CD8-positive, alpha-beta memory T cell (primary cell): Measurements from ENCODE around the gene TMEM259. TPM values are rescaled to one million over a fixed set of nuclear protein-coding genes. Genes with fewer than 3 reads are reported as not detected.

Experiments used
- CTCF ChIA-PET: fragments of 350-600 bp; sonication (Branson Sonifier 250); formaldehyde crosslinking; loops from one replicate; lab custom pipeline; 2021; ENCODE audit warnings: antibody characterized with exemption; lab: Charles Lee
- POLR2A ChIA-PET: fragments of 350-600 bp; sonication (Branson Sonifier 250); formaldehyde crosslinking; loops from one replicate; lab custom pipeline; 2021; ENCODE audit warnings: antibody characterized with exemption; lab: Charles Lee
- DNase-seq, 5 donors: peaks; one replicate each; pipeline versions ENCODE4 v3.0.0 to v3.0.0-alpha.2; 2020 to 2022; ENCODE audit warnings: mixed read lengths in 1 of 5
- H3K27ac ChIP-seq: one replicate; pipeline ENCODE4 v1.7.0; 2013; ENCODE audit warnings: low read depth, mild to moderate bottlenecking, low read length, moderate library complexity
- H3K27me3 ChIP-seq: 2 replicates; pipeline ENCODE4 v1.7.0; 2013; ENCODE audit warnings: low read length, mild to moderate bottlenecking; ENCODE audit not compliant: insufficient read depth, poor library complexity, severe bottlenecking
- H3K36me3 ChIP-seq: 2 replicates; pipeline ENCODE4 v1.7.0; 2013; ENCODE audit warnings: mild to moderate bottlenecking, low read length, moderate library complexity; ENCODE audit not compliant: insufficient read depth
- H3K4me1 ChIP-seq: 2 replicates; pipeline ENCODE4 v1.7.0; 2013; ENCODE audit warnings: mild to moderate bottlenecking, low read length, moderate library complexity; ENCODE audit not compliant: insufficient read depth
- H3K4me3 ChIP-seq: 2 replicates; pipeline ENCODE4 v1.7.0; 2013; ENCODE audit warnings: mild to moderate bottlenecking, low read length
- H3K9me3 ChIP-seq: 2 replicates; pipeline ENCODE4 v1.7.0; 2013; ENCODE audit warnings: mild to moderate bottlenecking, low read length
- H3K27ac Mint-ChIP-seq, 8 donors: one replicate each; pipeline ENCODE4 v1.8.0; 2020 to 2021; ENCODE audit warnings: mixed read lengths in 8 of 8, mild to moderate bottlenecking in 6 of 8, inconsistent platforms in 3 of 8, moderate library complexity in 3 of 8
- H3K27me3 Mint-ChIP-seq, 2 donors: one replicate each; pipeline ENCODE4 v1.8.0; 2020 to 2021; ENCODE audit warnings: mixed read lengths in 2 of 2, mild to moderate bottlenecking in 1 of 2, moderate library complexity in 1 of 2
- H3K36me3 Mint-ChIP-seq, 3 donors: one replicate each; pipeline ENCODE4 v1.8.0; 2020 to 2021; ENCODE audit warnings: mixed read lengths in 3 of 3, inconsistent platforms in 1 of 3, mild to moderate bottlenecking in 1 of 3
- H3K4me1 Mint-ChIP-seq, 3 donors: one replicate each; pipeline ENCODE4 v1.8.0; 2020 to 2021; ENCODE audit warnings: mixed read lengths in 3 of 3, inconsistent platforms in 1 of 3, mild to moderate bottlenecking in 1 of 3
- H3K4me3 Mint-ChIP-seq, 7 donors: one replicate each; pipeline ENCODE4 v1.8.0; 2020 to 2021; ENCODE audit warnings: mixed read lengths in 7 of 7, mild to moderate bottlenecking in 6 of 7, moderate library complexity in 4 of 7, inconsistent platforms in 2 of 7
- H3K9me3 Mint-ChIP-seq, 5 donors: one replicate each; pipeline ENCODE4 v1.8.0; 2020 to 2022; ENCODE audit warnings: mixed read lengths in 5 of 5, mild to moderate bottlenecking in 3 of 5, moderate library complexity in 2 of 5, inconsistent platforms in 1 of 5
- polyA plus RNA-seq: library from polyadenylated mRNA; unstranded; fragments of 300-500 nt; fragmentation: Illumina TruSeq; gene quantifications from one replicate; pipeline ENCODE4 v1.2.3, GENCODE V29; 2021
- total RNA-seq, 2 experiments: library from RNA; stranded (reverse); gene quantifications; one replicate each; pipeline ENCODE4 v1.2.3, GENCODE V29; 2021

TMEM259 gene
- total and polyA plus RNA-seq, 3 experiments from 2014 or later, result 84.6 to 157 (median 151) TPM

DNA sequence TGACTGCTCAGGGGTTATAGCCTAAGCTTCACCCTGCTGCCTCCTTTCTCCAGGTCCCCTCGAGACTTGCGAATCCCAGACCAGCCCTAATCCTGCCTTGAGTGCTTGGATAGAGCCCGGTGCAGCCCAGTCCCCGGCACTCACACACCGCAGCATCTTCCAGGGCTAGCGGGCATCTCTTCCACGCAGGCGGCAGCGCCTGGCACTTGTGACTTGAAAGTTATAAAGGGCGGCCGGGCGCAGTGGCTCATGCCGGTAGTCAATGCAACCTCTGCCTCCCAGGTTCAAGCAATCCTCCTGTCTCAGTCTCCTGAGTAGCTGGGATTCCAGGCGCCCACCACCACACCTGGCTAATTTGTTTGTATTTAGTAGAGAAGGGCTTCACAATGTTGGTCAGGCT is 34.8 kb downstream of the TMEM259 start:
- ChIA-PET CTCF (interaction anchor here (2.9 to 5.5 kb wide), 2 partner anchors 64 to 122 kb away, joined by 29 to 116 read pairs; no protein-coding TSS in a partner anchor), POLR2A (interaction anchor here (1.7 to 2.9 kb wide), 3 partner anchors 11 to 67 kb away, joined by 3 to 24 read pairs (median 18); no protein-coding TSS in a partner anchor)
- peak in 1 of 5 donors; percentile 42 for DNase-seq
- Mint-ChIP-seq H3K27ac (peak overlapping the region in 2 of 8 donors; percentile 57 to 85), H3K4me3 (peak overlapping the region in 6 of 7 donors; percentile 26 to 94 (median 90)), H3K4me1 (peaks cover 15 to 30% (median 24%) of the 10 kb centered on the region in 3 donors), H3K36me3 (peaks cover 0 to 45% (median 0%) of the 10 kb centered on the region in 3 donors), H3K9me3 (no peaks in the 10 kb centered on the region), H3K27me3 (no peaks in the 10 kb centered on the region)
- Histone ChIP-seq H3K9me3 (no peaks in the 10 kb centered on the region), H3K27me3 (no peaks in the 10 kb centered on the region), H3K4me3 (no peak overlapping the region), H3K36me3 (no peaks in the 10 kb centered on the region), H3K27ac (no peak overlapping the region), H3K4me1 (peaks cover 18% of the 10 kb centered on the region)

DNA sequence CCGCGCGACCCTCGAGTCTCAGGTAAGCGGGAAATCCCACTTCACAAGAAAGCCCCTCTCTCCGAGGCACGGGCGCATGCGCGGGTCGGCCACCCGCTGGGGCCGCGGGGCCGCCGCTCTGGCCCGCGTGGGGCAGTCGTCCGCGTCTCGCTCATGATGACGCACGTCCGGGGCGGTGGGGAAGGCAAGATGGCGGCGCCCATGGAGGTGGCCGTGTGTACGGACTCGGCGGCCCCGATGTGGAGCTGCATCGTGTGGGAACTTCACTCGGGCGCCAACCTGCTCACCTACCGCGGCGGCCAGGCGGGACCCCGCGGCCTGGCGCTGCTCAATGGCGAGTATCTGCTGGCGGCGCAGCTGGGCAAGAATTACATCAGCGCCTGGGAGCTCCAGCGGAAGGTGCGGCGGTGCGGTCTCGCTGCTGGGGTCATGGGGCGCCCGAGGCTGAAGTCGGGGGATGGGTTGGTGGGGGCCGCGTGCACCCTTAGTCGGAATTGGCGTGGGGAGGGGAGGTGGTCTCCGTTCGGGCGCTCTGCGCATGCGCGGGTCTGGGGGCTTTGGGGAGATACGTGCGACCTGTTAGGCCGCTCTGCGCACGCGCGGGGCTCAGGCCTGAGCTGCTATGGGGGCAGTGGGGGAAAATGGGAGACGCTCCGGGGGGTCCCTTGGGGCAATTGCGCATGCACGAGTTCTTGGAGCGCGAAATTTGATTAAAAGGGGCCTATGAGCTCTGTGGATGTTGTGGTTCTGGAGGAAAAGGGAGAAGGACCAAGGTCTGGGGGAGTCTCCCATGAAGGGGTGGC is 36.6 kb downstream of the TMEM259 start, which contains the start of gene WDR18:
TSS of gene WDR18 (plus strand) at position 181 of the 803 bp plus-strand sequence. CDS start at position 190, 9 bp downstream.
- H3K36me3 Mint-ChIP-seq, result peaks cover 0 to 35% (median 0%) of the 10 kb centered on the region in 3 donors
- no peaks in the 10 kb centered on the region for H3K27me3 Mint-ChIP-seq
- H3K4me1 Mint-ChIP-seq, result peaks cover 15 to 30% (median 24%) of the 10 kb centered on the region in 3 donors
- POLR2A ChIA-PET, result interaction anchor here (0.6 to 2.9 kb wide), 23 partner anchors 11 to 621 kb away, joined by 3 to 24 read pairs (median 4); partner anchors contain the start of genes ABCA7, ARHGAP45, RNU6-2 and TMEM259
- H3K9me3 Mint-ChIP-seq, result no peaks in the 10 kb centered on the region
- peak within 1 kb of the TSS; percentile 87 for H3K27ac ChIP-seq
- peaks cover 18% of the 10 kb centered on the region for H3K4me1 ChIP-seq
- H3K27ac Mint-ChIP-seq, result peak within 1 kb of the TSS; percentile 85 to 96 (median 92)
- no peaks in the 10 kb centered on the region for H3K9me3 ChIP-seq
- peak within 1 kb of the TSS; percentile 89 to 98 (median 93) for H3K4me3 Mint-ChIP-seq
- DNase-seq, result peak; percentile 75 to 92 (median 84)
- H3K4me3 ChIP-seq, result peak within 1 kb of the TSS; percentile 76
- CTCF ChIA-PET, result interaction anchor here (0.8 to 5.5 kb wide), 25 partner anchors 11 to 260 kb away, joined by 3 to 116 read pairs (median 4); partner anchors contain the start of genes ARHGAP45, CFD, CNN2 and RNU6-2
- H3K27me3 ChIP-seq, result no peaks in the 10 kb centered on the region
- no peaks in the 10 kb centered on the region for H3K36me3 ChIP-seq

DNA sequence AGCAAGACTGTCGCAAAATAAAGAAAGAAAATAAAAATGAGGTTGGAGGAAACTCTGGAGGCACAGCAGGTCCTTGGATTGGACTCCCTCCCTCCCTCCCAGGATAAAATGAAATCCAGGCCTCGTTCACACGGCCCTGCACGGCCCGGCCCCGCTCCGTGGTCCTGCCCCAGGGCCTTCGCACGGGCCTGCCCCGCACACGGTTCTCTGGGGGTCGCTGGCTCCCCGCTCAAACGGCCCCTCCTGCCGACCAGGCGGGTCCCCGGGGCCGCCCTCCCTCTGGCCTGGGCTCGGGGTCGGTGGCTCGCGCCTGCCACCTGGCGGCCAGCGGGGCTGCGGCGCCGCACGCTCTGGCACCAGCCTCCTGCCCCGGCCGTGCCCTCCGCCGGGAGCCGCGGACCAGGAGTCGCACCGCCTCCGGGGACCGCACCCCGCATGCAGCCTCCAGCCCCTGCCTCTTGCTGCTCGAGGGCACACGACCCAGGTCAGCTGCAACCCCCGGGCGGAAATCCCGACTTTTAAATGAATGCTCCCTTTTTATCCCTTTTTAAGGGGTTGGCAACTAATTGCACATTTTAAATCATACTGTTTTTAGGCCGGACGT is 38.3 kb downstream of the TMEM259 start:
- ChIA-PET POLR2A (interaction anchor here (2.1 kb wide), 1 partner anchor 60 kb away, joined by 11 read pairs; no protein-coding TSS in a partner anchor), CTCF (interaction anchor here (0.7 to 5.5 kb wide), 14 partner anchors 14 to 213 kb away, joined by 3 to 116 read pairs (median 6); partner anchors contain the start of genes CFD, RNU6-2 and TMEM259)
- Mint-ChIP-seq H3K36me3 (peaks cover 0 to 24% (median 0%) of the 10 kb centered on the region in 3 donors), H3K4me3 (peak overlapping the region in 5 of 7 donors; percentile 17 to 38 (median 34)), H3K27me3 (no peaks in the 10 kb centered on the region), H3K9me3 (no peaks in the 10 kb centered on the region), H3K27ac (peak overlapping the region in 4 of 8 donors; percentile 38 to 74 (median 54)), H3K4me1 (peaks cover 15 to 24% (median 23%) of the 10 kb centered on the region in 3 donors)
- Histone ChIP-seq H3K9me3 (no peaks in the 10 kb centered on the region), H3K36me3 (no peaks in the 10 kb centered on the region), H3K27me3 (no peaks in the 10 kb centered on the region), H3K4me3 (no peak overlapping the region), H3K4me1 (peaks cover 18% of the 10 kb centered on the region), H3K27ac (no peak overlapping the region)
- DNase-seq, result peak; percentile 64 to 77 (median 70)

DNA sequence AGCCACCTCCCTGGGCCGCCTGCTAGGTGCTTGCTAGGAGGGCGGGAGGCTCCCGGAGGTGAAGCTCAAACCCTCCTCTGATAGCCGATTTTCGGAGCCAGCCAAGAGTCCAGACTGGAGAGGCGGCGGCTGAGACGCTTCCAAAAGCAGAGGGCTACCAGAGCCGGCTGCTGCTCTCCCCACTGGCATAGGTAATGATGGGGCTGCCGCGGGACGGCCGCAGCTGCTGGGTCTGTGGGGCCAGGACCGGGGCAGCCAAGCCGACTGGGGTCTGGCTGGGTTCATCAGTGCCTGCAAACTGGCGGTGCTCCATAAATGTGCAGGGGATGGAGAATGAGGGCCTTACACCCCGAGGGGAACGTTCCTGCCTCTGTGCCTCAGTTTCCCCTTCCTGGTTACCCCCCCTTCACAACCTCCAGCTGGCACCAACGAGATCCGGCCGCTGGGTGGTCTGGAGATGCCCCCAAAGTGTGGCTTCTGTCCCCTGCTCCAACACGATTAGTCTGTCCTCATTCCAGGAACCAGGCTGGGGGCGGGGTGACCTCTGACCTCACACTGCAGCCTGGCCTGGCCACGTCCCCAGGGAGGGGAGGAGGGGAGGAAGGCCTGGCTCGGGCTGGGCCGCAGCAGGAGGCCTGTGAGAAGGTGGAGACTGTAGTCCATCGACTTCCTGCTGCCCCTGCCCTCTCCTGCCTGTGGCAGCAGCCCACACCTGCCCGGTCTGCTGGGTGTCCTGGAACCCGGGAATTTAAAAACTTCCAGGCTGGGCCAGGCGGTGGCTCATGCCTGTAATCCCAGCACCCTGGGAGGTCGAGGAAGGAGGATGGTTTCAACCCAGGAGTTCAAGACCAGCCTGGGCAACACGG is 40.6 kb downstream of the TMEM259 start:
- ChIA-PET POLR2A (no interaction called here), CTCF (interaction anchor here (0.9 to 5.5 kb wide), 5 partner anchors 28 to 117 kb away, joined by 3 to 116 read pairs (median 4); no protein-coding TSS in a partner anchor)
- Mint-ChIP-seq H3K36me3 (peaks cover 0 to 5% (median 0%) of the 10 kb centered on the region in 3 donors), H3K27ac (peak overlapping the region in 1 of 8 donors; percentile 84), H3K4me1 (peaks cover 9 to 18% (median 15%) of the 10 kb centered on the region in 3 donors), H3K27me3 (no peaks in the 10 kb centered on the region), H3K4me3 (no peak overlapping the region), H3K9me3 (no peaks in the 10 kb centered on the region)
- H3K36me3 ChIP-seq, result no peaks in the 10 kb centered on the region
- DNase-seq, result peak in 1 of 5 donors; percentile 44
- no peaks in the 10 kb centered on the region for H3K27me3 ChIP-seq
- H3K4me1 ChIP-seq, result peaks cover 18% of the 10 kb centered on the region
- no peaks in the 10 kb centered on the region for H3K9me3 ChIP-seq
- no peak overlapping the region for H3K4me3 ChIP-seq
- H3K27ac ChIP-seq, result peak overlapping the region; percentile 64

DNA sequence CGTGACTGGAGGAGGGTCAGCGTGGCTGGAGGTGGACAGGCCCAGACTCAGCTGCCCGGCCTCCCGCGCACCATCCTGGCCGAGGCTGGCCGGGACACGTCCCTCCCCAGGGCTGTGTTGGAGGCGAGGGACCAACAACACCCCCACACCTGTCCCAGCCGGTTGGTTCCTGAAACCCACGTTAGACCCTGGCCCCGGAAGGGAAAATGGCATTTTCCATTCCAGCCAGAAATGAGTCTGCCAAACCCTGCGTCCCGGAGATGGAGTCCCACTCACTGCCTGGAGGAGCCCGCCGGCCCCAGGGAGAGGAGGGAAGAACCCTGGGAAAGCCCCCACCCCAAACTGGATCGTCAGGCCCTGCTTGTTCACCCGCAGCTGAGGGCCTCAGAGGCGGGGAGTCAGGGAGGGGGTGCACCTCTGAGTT is 41.6 kb downstream of the TMEM259 start:
- Mint-ChIP-seq H3K4me3 (no peak overlapping the region), H3K9me3 (no peaks in the 10 kb centered on the region), H3K27ac (no peak overlapping the region), H3K36me3 (peaks cover 0 to 2% (median 0%) of the 10 kb centered on the region in 3 donors), H3K4me1 (peaks cover 5 to 9% (median 8%) of the 10 kb centered on the region in 3 donors), H3K27me3 (no peaks in the 10 kb centered on the region)
- Histone ChIP-seq H3K4me3 (no peak overlapping the region), H3K36me3 (no peaks in the 10 kb centered on the region), H3K27ac (peak overlapping the region; percentile 59), H3K4me1 (peaks cover 12% of the 10 kb centered on the region), H3K27me3 (no peaks in the 10 kb centered on the region), H3K9me3 (no peaks in the 10 kb centered on the region)
- CTCF ChIA-PET, result interaction anchor here (0.9 to 1.1 kb wide), 3 partner anchors 31 to 85 kb away, joined by 3 to 4 read pairs (median 3); no protein-coding TSS in a partner anchor
- POLR2A ChIA-PET, result no interaction called here
- DNase-seq, result no peak

DNA sequence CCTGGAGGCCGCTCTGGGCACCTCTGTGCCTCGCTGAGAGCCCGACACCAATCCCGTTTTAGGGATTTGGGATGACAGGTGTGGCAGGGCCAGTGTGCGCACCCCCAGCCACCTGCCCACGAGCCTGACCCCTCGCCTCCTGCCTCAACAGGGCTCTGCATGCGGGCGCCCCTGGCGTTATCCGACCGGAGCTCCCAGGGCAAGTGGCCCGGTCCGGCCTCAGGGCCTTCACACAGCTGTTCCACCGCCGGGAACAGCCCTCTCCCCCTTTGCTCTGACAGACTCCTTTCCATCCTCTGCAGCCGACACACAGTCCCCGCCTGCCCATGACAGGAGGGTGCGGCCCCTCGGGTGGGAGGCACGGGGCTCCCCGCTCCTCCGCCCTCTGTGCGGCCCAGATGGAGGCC is 43.9 kb downstream of the TMEM259 start:
- Mint-ChIP-seq H3K4me1 (no peaks in the 10 kb centered on the region), H3K27me3 (no peaks in the 10 kb centered on the region), H3K27ac (no peak overlapping the region), H3K9me3 (peaks cover 0 to 2% (median 0%) of the 10 kb centered on the region in 5 donors), H3K36me3 (peaks cover 2 to 5% (median 3%) of the 10 kb centered on the region in 3 donors), H3K4me3 (no peak overlapping the region)
- POLR2A ChIA-PET, result no interaction called here
- Histone ChIP-seq H3K27me3 (no peaks in the 10 kb centered on the region), H3K27ac (no peak overlapping the region), H3K36me3 (no peaks in the 10 kb centered on the region), H3K4me3 (no peak overlapping the region), H3K9me3 (no peaks in the 10 kb centered on the region), H3K4me1 (no peaks in the 10 kb centered on the region)
- DNase-seq, result no peak
- CTCF ChIA-PET, result interaction anchor here (1.0 kb wide), 1 partner anchor 54 kb away, joined by 5 read pairs; no protein-coding TSS in a partner anchor

DNA sequence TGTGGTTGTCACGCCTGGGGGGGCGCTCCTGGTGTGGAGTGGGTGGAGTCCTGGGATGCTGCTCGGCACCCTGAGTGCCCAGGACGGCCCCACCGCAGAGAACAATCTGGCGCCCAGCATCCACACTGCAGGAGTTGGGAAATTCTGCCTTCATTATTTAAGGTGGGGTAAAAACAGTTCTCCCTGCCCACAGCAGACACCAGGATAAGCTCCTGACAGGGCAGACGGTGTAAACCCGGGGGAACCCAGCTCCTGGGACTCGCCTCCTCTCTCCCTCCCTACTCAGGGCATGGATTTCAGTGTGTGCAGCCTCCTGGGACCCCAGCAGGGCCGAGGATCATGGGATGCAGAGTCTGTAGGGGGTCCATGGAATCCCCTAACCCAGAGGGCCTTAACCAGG is 44.4 kb downstream of the TMEM259 start:
- H3K36me3 Mint-ChIP-seq, result peaks cover 2 to 7% (median 5%) of the 10 kb centered on the region in 3 donors
- H3K27ac ChIP-seq, result no peak overlapping the region
- no peak for DNase-seq
- no peaks in the 10 kb centered on the region for H3K9me3 ChIP-seq
- no peaks in the 10 kb centered on the region for H3K36me3 ChIP-seq
- peaks cover 0 to 2% (median 0%) of the 10 kb centered on the region in 5 donors for H3K9me3 Mint-ChIP-seq
- no peaks in the 10 kb centered on the region for H3K4me1 Mint-ChIP-seq
- H3K4me3 Mint-ChIP-seq, result no peak overlapping the region
- CTCF ChIA-PET, result interaction anchor here (1.0 kb wide), 1 partner anchor 53 kb away, joined by 5 read pairs; no protein-coding TSS in a partner anchor
- no peaks in the 10 kb centered on the region for H3K27me3 Mint-ChIP-seq
- H3K4me1 ChIP-seq, result no peaks in the 10 kb centered on the region
- POLR2A ChIA-PET, result no interaction called here
- no peak overlapping the region for H3K27ac Mint-ChIP-seq
- no peaks in the 10 kb centered on the region for H3K27me3 ChIP-seq
- H3K4me3 ChIP-seq, result no peak overlapping the region
